ENCODE results near the gene LRRFIP2. TPM values are rescaled to one million over a fixed set of nuclear protein-coding genes. Genes with fewer than 3 reads are reported as not detected.

The LRRFIP2 gene
- total RNA-seq, 4 donors from 2014 or later, result 59.0 to 122 (median 72.5) TPM

GRCh38 chr3:37099469-37099868 is 74.9 kb downstream of the LRRFIP2 start:
- no peak overlapping the region for H3K27ac ChIP-seq
- H3K4me1 ChIP-seq, result no peaks in the 10 kb centered on the region
- H3K36me3 ChIP-seq, result peaks cover 8% of the 10 kb centered on the region
- TF ChIP-seq POLR2AphosphoS5 (IDR thresholded peaks at IDR 0.05), result no peak
- no peak for DNase-seq (ENCODE audit: low spot score in 2 of 2)
- H3K4me3 ChIP-seq, result no peak overlapping the region
- H3K9me3 ChIP-seq, result no peaks in the 10 kb centered on the region
- H3K27me3 ChIP-seq, result no peaks in the 10 kb centered on the region

DNA sequence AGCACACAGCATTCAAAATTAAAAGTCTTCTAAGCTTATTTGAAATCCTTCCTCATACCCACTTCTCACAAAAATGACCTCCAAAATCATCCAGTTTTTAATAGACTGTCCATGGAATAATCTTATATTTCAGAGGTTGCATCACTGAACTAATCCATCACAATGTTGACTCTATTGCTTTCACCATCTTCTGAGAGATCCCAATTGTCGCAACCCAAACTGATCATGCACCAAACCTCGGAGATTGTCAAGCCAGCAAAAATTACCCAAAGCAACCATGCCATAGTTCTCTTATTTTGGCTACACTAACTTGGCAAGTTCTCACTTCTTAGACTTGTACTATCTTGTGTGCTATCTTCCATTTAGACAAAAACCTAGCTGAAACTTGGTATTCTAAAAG is 75.5 kb downstream of the LRRFIP2 start:
- no peak for DNase-seq (ENCODE audit: low spot score in 2 of 2)
- H3K4me1 ChIP-seq, result no peaks in the 10 kb centered on the region
- H3K27me3 ChIP-seq, result no peaks in the 10 kb centered on the region
- H3K9me3 ChIP-seq, result no peaks in the 10 kb centered on the region
- 80% methylated on average over 2 of the region's 2 CpGs for WGBS
- TF ChIP-seq POLR2A (IDR thresholded peaks at IDR 0.05) (no peak), EP300 (IDR thresholded peaks at IDR 0.05) (no peak), POLR2AphosphoS5 (IDR thresholded peaks at IDR 0.05) (no peak), CTCF (IDR thresholded peaks at IDR 0.05) (no peak)
- H3K27ac ChIP-seq, result no peak overlapping the region
- no peak overlapping the region for H3K4me3 ChIP-seq
- peaks cover 10% of the 10 kb centered on the region for H3K36me3 ChIP-seq

DNA sequence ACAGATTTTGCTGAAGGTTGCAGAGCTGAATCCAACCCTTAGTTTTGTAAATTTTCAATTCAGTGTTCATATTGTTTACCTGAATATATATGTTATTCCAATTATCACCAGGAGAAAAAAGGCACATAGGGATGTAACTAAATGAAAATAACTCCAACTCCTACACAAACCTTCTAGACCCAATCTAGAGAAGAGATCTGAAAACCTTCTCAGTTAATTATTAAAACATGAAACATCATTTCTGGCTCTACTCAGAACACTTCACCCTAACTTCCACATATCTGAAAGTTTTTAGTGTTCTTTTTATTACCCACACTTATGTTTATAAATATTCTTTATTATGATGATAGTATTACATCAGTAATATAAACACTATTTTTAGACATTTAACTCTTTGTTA is 76.6 kb downstream of the LRRFIP2 start:
- Histone ChIP-seq H3K9me3 (no peaks in the 10 kb centered on the region), H3K4me3 (no peak overlapping the region), H3K36me3 (peaks cover 21% of the 10 kb centered on the region), H3K27me3 (no peaks in the 10 kb centered on the region), H3K27ac (no peak overlapping the region), H3K4me1 (no peaks in the 10 kb centered on the region)
- no peak for DNase-seq (ENCODE audit: low spot score in 2 of 2)
- TF ChIP-seq EP300 (IDR thresholded peaks at IDR 0.05) (no peak), POLR2A (IDR thresholded peaks at IDR 0.05) (no peak), CTCF (IDR thresholded peaks at IDR 0.05) (no peak), POLR2AphosphoS5 (IDR thresholded peaks at IDR 0.05) (no peak)

DNA sequence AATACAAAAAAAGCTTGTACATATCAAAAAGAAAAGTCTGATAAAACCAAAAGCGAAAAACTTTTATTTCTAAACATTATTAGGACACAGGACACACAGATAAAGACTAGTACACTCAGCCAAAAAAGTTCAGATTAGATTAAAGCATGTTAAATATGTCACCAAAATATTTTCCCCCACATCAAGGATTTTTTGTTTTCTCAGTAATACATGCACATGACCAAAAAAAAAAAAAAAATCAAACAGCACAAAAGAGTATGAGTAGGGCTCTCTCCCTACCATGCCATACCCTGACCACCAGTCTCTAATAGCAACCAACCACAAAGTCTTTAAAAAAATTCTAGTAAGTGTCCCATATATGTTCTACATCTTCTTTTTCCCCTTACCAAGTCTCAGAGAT is 77.4 kb downstream of the LRRFIP2 start:
- Histone ChIP-seq H3K27ac (no peak overlapping the region), H3K4me1 (no peaks in the 10 kb centered on the region)

GRCh38 chr3:37096288-37096687 is 78.1 kb downstream of the LRRFIP2 start:
- H3K4me3 ChIP-seq, result no peak overlapping the region
- H3K9me3 ChIP-seq, result no peaks in the 10 kb centered on the region
- TF ChIP-seq EP300 (IDR thresholded peaks at IDR 0.05) (no peak), POLR2A (IDR thresholded peaks at IDR 0.05) (no peak), CTCF (IDR thresholded peaks at IDR 0.05) (no peak), POLR2AphosphoS5 (IDR thresholded peaks at IDR 0.05) (no peak)
- H3K4me1 ChIP-seq, result no peaks in the 10 kb centered on the region
- 58% methylated on average over 1 of the region's 1 CpG for WGBS
- no peak overlapping the region for H3K27ac ChIP-seq
- no peaks in the 10 kb centered on the region for H3K27me3 ChIP-seq
- no peak for DNase-seq (ENCODE audit: low spot score in 2 of 2)
- peaks cover 25% of the 10 kb centered on the region for H3K36me3 ChIP-seq

More for the DNA sequence above, 77.4 kb downstream of the LRRFIP2 start:
- Histone ChIP-seq H3K27me3 (no peaks in the 10 kb centered on the region), H3K36me3 (peaks cover 25% of the 10 kb centered on the region), H3K4me3 (no peak overlapping the region), H3K9me3 (no peaks in the 10 kb centered on the region)
- TF ChIP-seq CTCF (IDR thresholded peaks at IDR 0.05), result no peak
- TF ChIP-seq POLR2AphosphoS5 (IDR thresholded peaks at IDR 0.05), result no peak
- TF ChIP-seq POLR2A (IDR thresholded peaks at IDR 0.05), result no peak
- TF ChIP-seq EP300 (IDR thresholded peaks at IDR 0.05), result no peak
- 91% methylated on average over 1 of the region's 1 CpG for WGBS
- DNase-seq (ENCODE audit: low spot score in 2 of 2), result no peak

GRCh38 chr3:37094636-37095035 is 79.7 kb downstream of the LRRFIP2 start:
- Histone ChIP-seq H3K27me3 (no peaks in the 10 kb centered on the region), H3K9me3 (no peaks in the 10 kb centered on the region), H3K4me3 (no peak overlapping the region), H3K4me1 (no peaks in the 10 kb centered on the region), H3K36me3 (peaks cover 39% of the 10 kb centered on the region), H3K27ac (no peak overlapping the region)
- TF ChIP-seq CTCF (IDR thresholded peaks at IDR 0.05), result no peak
- TF ChIP-seq POLR2AphosphoS5 (IDR thresholded peaks at IDR 0.05), result no peak
- no peak for TF ChIP-seq POLR2A (IDR thresholded peaks at IDR 0.05)
- 79% methylated on average over 3 of the region's 3 CpGs for WGBS
- no peak for DNase-seq (ENCODE audit: low spot score in 2 of 2)

Data from suprapubic skin (tissue), 4 donors.